ENCODE data around the gene PNPT1.
"Not testable (repeated sequence)": the region's sequence is repeated elsewhere in the genome, so short reads cannot be mapped to it uniquely, and the experiment has no call there.

The PNPT1 gene

DNA sequence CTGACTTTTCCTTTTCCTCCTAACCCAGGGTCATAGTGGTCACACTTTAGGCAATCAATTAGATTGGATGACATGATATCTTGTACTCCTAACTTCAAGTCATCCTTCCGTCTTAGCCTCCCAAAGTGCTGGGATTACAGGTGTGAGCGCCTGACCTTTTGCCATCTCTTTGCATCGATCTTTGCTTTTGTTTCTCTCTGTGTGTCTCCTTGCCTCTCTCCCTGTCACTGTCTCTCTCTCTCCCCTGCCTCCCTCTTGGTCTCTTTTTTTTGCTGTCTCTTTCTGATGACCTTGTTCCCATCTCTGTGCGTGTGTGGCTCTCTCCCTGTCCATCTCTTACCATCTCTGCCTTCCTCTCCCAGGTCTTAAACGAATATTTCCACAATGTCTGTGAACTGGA, 904 bp downstream of the PNPT1 start:
- in situ Hi-C loops (cut with MboI; ENCODE audit: low sequenced_read_pairs) = not testable (repeated sequence)

GRCh38 chr2:55672630-55673029, 21.0 kb downstream of the PNPT1 start:
- in situ Hi-C loops (cut with MboI; ENCODE audit: low sequenced_read_pairs) = no loop called here

GRCh38 chr2:55668956-55669355, 24.7 kb downstream of the PNPT1 start:
- in situ Hi-C loops (cut with MboI; ENCODE audit: low sequenced_read_pairs) = no loop called here

GRCh38 chr2:55653255-55653654, 40.4 kb downstream of the PNPT1 start:
- in situ Hi-C loops (cut with MboI; ENCODE audit: low sequenced_read_pairs) = no loop called here

DNA sequence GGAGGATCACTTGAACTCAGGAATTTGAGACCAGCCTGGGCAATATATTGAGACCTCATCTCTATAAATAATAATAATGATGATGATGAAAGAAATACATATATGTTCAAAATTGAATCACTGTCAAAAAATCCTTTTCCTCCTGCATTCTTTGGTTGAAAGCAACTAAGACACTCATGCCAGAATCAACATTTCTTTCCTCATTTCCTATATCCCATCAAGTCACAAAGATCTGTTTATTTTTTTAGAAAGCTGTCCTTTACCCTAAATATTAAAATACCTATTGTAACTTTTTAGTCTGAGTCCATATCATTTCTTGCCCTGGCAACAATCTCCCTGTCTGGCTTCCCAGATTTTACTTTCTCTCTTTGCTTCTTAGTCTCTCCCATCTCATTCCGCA, 44.4 kb downstream of the PNPT1 start:
- in situ Hi-C loops (cut with MboI; ENCODE audit: low sequenced_read_pairs) = no loop called here

DNA sequence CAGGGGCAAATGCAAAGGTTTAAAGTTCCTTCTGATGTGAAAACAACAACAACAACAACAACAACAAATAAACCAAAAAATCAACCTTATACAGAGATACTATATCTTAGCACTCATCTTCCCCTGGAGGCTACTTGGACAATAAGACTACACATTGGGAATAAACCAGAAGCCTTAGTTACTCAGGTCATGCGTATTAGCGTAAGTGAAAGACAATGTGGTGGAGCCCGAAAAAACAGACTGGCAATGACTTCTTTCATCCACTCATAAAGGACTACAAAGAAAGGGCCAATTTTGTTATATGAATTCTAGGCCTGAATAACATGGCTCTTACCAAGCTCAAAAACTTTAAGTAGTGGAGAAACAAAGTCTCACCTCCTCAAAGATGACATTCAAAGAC, 56.8 kb downstream of the PNPT1 start:
- in situ Hi-C loops (cut with MboI; ENCODE audit: low sequenced_read_pairs) = no loop called here

DNA sequence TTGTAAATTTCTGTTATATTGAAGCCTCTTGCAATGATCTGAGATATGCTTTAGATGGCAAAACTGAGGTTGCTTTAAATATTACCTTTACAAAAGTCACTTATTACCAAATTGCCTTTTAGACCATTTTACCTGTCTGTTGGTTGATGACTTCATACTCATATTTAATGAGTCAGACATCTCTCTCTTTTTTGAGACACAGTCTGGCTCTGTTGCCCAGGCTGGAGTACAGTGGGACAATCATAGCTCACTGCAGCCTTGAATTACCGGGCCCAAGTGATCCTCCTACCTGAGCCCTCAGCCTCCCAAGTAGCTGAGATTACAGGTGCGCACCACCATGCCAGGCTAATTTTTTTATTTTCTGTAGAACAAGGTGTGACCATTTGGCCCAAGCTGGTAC, 64.7 kb downstream of the PNPT1 start:
- in situ Hi-C loops (cut with MboI; ENCODE audit: low sequenced_read_pairs) = no loop called here

DNA sequence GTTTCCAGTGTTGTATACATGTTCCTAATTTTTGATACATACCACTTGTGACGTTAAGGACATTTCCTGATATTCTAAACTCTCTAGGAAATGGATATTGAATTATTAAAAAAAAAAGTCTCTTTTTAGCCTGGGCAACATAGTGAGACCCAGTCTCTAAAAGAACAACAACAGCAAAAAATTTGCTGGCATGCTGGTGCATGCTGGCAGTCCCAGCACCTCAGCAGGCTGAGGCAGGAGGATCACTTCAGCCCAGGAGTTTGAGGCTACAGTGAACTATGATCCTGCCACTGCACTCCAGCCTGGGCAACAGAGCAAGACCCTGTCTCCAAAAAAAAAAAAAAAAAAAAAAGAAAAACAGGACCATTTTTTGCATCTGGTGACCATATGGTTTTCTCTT, 65.7 kb downstream of the PNPT1 start:
- in situ Hi-C loops (cut with MboI; ENCODE audit: low sequenced_read_pairs) = no loop called here

DNA sequence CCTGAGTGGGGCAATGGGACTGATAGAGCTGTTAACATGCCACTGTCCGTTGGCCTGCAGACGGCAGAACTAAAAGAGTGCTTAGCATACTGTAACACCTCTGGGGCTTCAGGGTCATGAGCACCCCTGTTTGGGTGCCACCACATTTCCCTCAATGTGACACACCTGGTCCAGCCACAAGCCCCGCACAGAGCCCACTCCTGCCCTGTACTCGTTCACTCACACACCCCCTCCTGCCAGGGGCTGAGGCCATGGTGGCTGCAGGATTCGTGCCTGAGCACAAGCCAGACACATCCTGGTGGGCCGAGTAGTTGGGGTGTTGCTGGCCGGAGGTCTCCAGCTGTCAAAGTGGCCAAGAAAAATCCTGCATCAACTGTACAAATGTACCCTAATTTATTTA, 71.8 kb downstream of the PNPT1 start:
- in situ Hi-C loops (cut with MboI; ENCODE audit: low sequenced_read_pairs) = no loop called here

DNA sequence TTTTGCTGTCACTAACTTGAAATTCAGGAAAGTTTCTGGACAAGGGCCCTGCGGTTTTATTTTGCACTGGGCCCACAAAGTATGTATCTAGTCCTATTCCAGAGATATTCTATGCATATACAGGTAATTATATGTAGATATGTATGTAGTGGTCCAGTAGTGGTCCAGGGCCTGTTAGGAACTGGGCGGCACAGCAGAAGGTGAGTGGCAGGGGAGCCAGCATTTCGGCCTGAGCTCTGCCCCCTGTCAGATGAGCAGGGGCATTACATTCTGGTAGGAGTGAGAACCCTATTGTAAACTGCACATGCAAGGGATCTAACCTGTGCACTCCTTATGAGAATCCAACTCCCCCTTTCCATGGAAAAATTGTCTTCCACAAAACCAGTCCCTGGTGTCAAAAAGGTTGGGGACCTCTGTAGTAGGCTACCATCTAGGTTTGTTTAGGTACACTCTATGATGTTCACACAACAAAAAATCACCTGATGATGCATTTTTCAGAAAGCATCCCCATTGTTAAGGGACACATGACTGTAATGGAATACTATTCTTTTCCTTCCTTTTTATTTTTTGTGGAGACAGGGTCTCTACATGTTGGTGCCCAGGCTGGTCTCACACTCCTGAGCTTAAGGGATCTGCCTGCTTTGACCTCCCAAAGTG, 73.4 kb downstream of the PNPT1 start:
- in situ Hi-C loops (cut with MboI; ENCODE audit: low sequenced_read_pairs) = no loop called here

- in situ Hi-C loops (cut with MboI; ENCODE audit: low sequenced_read_pairs) = no loop called here
Measured at GRCh38 chr2:55618275-55619055, 75.2 kb downstream of the PNPT1 start.

- in situ Hi-C loops (cut with MboI; ENCODE audit: low sequenced_read_pairs) = no loop called here
Measured at GRCh38 chr2:55618025-55618274, 75.7 kb downstream of the PNPT1 start.

- in situ Hi-C loops (cut with MboI; ENCODE audit: low sequenced_read_pairs) = no loop called here
Measured at GRCh38 chr2:55617175-55618024, 76.2 kb downstream of the PNPT1 start, which contains the start of gene PPP4R3B. Gene PPP4R3B (minus strand): TSS chr2:55617622. CDS start chr2:55617285, 337 bp downstream.

DNA sequence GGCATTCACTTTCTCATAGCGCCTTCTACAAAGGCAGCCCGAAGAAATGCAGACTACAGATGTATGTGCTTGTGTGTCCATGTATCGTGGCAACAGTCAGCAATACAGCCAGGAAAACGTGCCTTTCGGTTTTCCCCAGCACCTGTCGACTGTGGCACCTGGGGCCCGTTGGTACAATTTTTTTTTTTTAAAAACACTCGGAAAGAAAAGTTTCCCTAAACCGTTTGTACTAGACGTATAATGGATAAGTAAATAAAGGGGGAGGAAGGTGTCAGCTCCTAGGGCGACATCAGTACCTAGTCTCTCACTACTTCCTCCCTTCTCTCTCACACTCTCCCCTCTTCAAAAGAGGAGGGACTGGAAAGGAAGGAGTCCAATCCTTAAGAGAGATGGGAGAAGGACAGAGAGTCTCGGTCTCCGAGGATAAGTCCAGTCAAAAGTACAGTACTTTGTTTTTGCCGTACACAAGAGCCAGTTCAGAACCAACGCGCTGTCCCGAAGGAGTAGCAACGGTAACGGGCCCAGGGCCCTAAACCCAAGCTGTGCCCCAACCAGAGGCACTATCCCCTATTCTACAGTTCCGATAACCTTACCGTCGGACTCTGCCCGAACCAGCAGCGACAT, 77.0 kb downstream of the PNPT1 start:
- in situ Hi-C loops (cut with MboI; ENCODE audit: low sequenced_read_pairs) = no loop called here

- in situ Hi-C loops (cut with MboI; ENCODE audit: low sequenced_read_pairs) = no loop called here
Measured at GRCh38 chr2:55611997-55612396, 81.6 kb downstream of the PNPT1 start.

DNA sequence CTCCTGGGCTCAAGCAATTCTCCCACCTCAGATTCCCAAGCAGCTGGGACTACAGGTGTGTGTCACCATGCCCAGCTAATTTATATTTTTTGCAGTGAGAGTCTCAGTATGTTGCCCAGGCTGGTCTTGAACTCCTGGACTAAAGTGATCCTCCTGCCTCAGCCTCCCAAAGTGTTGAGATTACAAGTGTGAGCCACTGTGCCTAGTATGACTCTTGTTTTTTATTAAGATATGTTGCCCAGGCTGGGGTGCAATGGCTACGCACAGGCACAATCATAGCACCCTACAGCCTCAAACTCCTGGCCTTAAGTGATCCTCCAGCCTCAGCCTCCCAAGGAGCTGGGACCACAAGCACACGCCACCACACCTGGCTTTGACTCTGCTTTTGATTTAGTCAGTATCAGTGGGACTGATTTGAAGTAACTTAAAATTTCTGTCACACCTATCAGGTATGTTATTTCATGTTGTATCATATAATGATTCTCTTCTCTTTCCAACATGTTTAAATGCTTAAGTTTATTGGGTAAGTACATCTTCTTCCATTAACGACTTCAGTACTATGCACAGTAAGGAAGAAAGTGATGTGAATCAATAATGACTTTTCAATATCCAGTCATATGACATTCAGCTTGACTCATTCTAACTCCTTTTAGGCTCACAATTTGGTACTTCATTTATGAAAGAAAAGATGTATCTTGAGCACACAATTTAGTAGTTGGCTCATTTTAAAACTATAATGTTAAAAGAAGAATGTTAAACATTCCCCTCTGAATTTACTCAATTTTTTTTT, 82.5 kb downstream of the PNPT1 start:
- in situ Hi-C loops (cut with MboI; ENCODE audit: low sequenced_read_pairs) = no loop called here

DNA sequence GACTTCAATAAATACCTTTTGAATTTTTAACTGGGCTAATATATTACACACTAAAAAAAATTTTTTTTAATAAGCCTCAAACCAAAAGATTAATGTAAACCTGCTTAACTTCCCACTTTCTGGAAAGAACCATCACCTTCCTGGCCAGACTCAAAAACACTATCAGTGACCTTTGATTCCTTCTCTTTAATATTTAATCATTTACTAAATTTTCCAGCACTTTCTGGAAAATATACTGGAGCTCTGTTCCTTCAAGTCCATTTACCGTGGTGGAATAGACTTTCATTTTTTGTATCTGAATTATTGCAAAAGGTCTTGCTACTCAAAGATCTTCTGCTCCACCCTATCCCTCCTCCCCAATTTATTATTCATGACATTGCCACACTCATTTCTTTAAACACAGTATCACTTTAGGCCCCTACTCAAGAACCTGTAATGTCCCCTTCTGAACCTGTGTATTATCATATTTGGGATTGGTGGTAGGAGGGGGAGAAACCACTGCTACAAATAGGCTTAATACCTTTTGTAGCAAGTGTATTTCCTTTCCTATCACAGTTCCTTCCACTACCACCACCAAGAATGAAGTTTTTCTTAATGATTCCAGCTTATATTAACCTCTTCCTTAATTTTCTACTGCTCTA, 83.6 kb downstream of the PNPT1 start:
- in situ Hi-C loops (cut with MboI; ENCODE audit: low sequenced_read_pairs) = no loop called here

- in situ Hi-C loops (cut with MboI; ENCODE audit: low sequenced_read_pairs) = no loop called here
Measured at GRCh38 chr2:55609193-55609794, 84.3 kb downstream of the PNPT1 start.

- in situ Hi-C loops (cut with MboI; ENCODE audit: low sequenced_read_pairs) = no loop called here
Measured at GRCh38 chr2:55607717-55608116, 85.9 kb downstream of the PNPT1 start.

Measured in HL-60/S4 (cell line).